ENCODE results near the gene ACOXL. TPM values are rescaled to one million over a fixed set of nuclear protein-coding genes. Genes with fewer than 3 reads are reported as not detected.

The ACOXL gene
- polyA plus RNA-seq, 3 donors = 0.35 TPM; not detected in 2

GRCh38 chr2:110796716-110797301 lies 64.4 kb downstream of the ACOXL start:
- Mint-ChIP-seq H3K9me3 (peaks cover 5 to 11% (median 8%) of the 10 kb centered on the region in 7 donors), H3K36me3 (no peaks in the 10 kb centered on the region), H3K4me1 (no peaks in the 10 kb centered on the region), H3K27ac (no peak overlapping the region), H3K27me3 (ENCODE audit: low read depth in 3 of 3) (peaks cover 22 to 33% (median 23%) of the 10 kb centered on the region in 3 donors), H3K4me3 (peak overlapping the region in 1 of 2 donors; percentile 37)
- Histone ChIP-seq H2AFZ (ENCODE audit: insufficient read depth, low read depth, low read length, poor library complexity, severe bottlenecking) (no peak overlapping the region), H3K9me3 (replicated peaks in 1 of 2; ENCODE audit: control insufficient read depth in 1 of 2, insufficient read depth in 1 of 2, low read length in 2 of 2) (peaks cover 0 to 9% of the 10 kb centered on the region in 2 donors), H3K27ac (ENCODE audit: low read depth in 1 of 2, low read length in 2 of 2) (no peak overlapping the region), H3K4me1 (ENCODE audit: control insufficient read depth in 1 of 2, insufficient read depth in 2 of 2, low read length in 2 of 2) (no peaks in the 10 kb centered on the region), H3K79me2 (ENCODE audit: insufficient read depth, low read length) (no peaks in the 10 kb centered on the region), H3K4me3 (replicated peaks in 1 of 3; ENCODE audit: low read depth in 2 of 3, low read length in 3 of 3) (no peak overlapping the region), H3K4me2 (replicated peaks; ENCODE audit: extremely low read depth, low read length, poor library complexity, severe bottlenecking) (no peak overlapping the region), H4K20me1 (ENCODE audit: insufficient read depth, low read length) (no peaks in the 10 kb centered on the region), H3K27me3 (ENCODE audit: control insufficient read depth in 2 of 2, insufficient read depth in 2 of 2, low read length in 2 of 2) (peaks cover 4 to 13% of the 10 kb centered on the region in 2 donors), H3K36me3 (replicated peaks in 1 of 2; ENCODE audit: control insufficient read depth in 1 of 2, insufficient read depth in 2 of 2, low read length in 2 of 2) (no peaks in the 10 kb centered on the region), H3K9ac (ENCODE audit: insufficient read depth, low read length, poor library complexity, severe bottlenecking) (no peak overlapping the region)
- intact Hi-C loops (cut with micrococcal nuclease) = no loop called here
- WGBS (ENCODE audit: insufficient coverage) = 84% methylated on average over 4 of the region's 7 CpGs
- DNase-seq = no peak
- TF ChIP-seq, protein P1, sequence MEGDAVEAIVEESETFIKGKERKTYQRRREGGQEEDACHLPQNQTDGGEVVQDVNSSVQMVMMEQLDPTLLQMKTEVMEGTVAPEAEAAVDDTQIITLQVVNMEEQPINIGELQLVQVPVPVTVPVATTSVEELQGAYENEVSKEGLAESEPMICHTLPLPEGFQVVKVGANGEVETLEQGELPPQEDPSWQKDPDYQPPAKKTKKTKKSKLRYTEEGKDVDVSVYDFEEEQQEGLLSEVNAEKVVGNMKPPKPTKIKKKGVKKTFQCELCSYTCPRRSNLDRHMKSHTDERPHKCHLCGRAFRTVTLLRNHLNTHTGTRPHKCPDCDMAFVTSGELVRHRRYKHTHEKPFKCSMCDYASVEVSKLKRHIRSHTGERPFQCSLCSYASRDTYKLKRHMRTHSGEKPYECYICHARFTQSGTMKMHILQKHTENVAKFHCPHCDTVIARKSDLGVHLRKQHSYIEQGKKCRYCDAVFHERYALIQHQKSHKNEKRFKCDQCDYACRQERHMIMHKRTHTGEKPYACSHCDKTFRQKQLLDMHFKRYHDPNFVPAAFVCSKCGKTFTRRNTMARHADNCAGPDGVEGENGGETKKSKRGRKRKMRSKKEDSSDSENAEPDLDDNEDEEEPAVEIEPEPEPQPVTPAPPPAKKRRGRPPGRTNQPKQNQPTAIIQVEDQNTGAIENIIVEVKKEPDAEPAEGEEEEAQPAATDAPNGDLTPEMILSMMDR (IDR thresholded peaks at IDR 0.05) = no peak

DNA sequence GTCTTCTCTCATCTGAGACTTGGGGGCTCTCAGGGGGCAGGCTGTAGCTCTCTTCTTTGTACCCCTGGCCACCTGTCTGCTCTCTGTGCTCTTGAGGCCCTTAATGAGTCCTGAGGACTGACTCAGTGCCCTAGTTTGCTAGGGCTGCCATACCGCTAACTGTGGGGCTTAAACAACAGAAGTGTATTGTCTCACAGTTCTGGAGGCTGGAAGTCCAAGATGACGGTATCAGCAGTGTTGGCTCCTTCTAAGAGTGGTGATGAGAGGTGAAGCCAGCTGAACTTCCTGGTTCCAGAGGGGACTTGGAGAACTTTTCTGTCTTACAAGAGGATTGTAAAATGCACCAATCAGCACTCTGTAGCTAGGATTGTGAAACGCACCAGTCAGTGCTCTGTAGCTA lies 67.0 kb downstream of the ACOXL start:
- Mint-ChIP-seq H3K27me3 (ENCODE audit: low read depth in 3 of 3) (peaks cover 19 to 37% (median 36%) of the 10 kb centered on the region in 3 donors), H3K4me1 (no peaks in the 10 kb centered on the region), H3K27ac (no peak overlapping the region), H3K36me3 (no peaks in the 10 kb centered on the region), H3K4me3 (no peak overlapping the region), H3K9me3 (peaks cover 5 to 16% (median 10%) of the 10 kb centered on the region in 7 donors)
- Histone ChIP-seq H3K4me2 (replicated peaks; ENCODE audit: extremely low read depth, low read length, poor library complexity, severe bottlenecking) (no peak overlapping the region), H3K4me1 (ENCODE audit: control insufficient read depth in 1 of 2, insufficient read depth in 2 of 2, low read length in 2 of 2) (no peaks in the 10 kb centered on the region), H3K27me3 (ENCODE audit: control insufficient read depth in 2 of 2, insufficient read depth in 2 of 2, low read length in 2 of 2) (peaks cover 16 to 22% of the 10 kb centered on the region in 2 donors), H3K36me3 (replicated peaks in 1 of 2; ENCODE audit: control insufficient read depth in 1 of 2, insufficient read depth in 2 of 2, low read length in 2 of 2) (no peaks in the 10 kb centered on the region), H3K79me2 (ENCODE audit: insufficient read depth, low read length) (no peaks in the 10 kb centered on the region), H3K4me3 (replicated peaks in 1 of 3; ENCODE audit: low read depth in 2 of 3, low read length in 3 of 3) (no peak overlapping the region), H3K27ac (ENCODE audit: low read depth in 1 of 2, low read length in 2 of 2) (no peak overlapping the region), H4K20me1 (ENCODE audit: insufficient read depth, low read length) (no peaks in the 10 kb centered on the region), H3K9me3 (replicated peaks in 1 of 2; ENCODE audit: control insufficient read depth in 1 of 2, insufficient read depth in 1 of 2, low read length in 2 of 2) (peaks cover 0 to 9% of the 10 kb centered on the region in 2 donors), H3K9ac (ENCODE audit: insufficient read depth, low read length, poor library complexity, severe bottlenecking) (no peak overlapping the region), H2AFZ (ENCODE audit: insufficient read depth, low read depth, low read length, poor library complexity, severe bottlenecking) (no peak overlapping the region)
- intact Hi-C loops (cut with micrococcal nuclease) = no loop called here
- WGBS (ENCODE audit: insufficient coverage) = 100% methylated on average over 3 of the region's 3 CpGs
- TF ChIP-seq, protein P1 (IDR thresholded peaks at IDR 0.05) = no peak
- no peak for DNase-seq
